HG02642 (cell line): ENCODE data around the gene EPHB1.
"Not testable (repeated sequence)": the region's sequence is repeated elsewhere in the genome, so short reads cannot be mapped to it uniquely, and the experiment has no call there.

Experiments
- ATAC-seq: cut with Tn5 transposase; IDR thresholded peaks from one replicate; pipeline ENCODE4 v1.9.1; 2021; ENCODE audit warnings: mild to moderate bottlenecking; ENCODE audit not compliant: unreplicated experiment, poor library complexity

The EPHB1 gene

GRCh38 chr3:135023996-135024658 is 229.1 kb downstream of the EPHB1 start:
- no peak for ATAC-seq

- not testable (repeated sequence) for ATAC-seq
These were observed 235.9 kb downstream of the EPHB1 start for GRCh38 chr3:135030768-135031615.

GRCh38 chr3:135033737-135034136 is 238.7 kb downstream of the EPHB1 start:
- no peak for ATAC-seq

GRCh38 chr3:135034291-135034768 is 239.3 kb downstream of the EPHB1 start:
- no peak for ATAC-seq

GRCh38 chr3:135034891-135035440 is 239.9 kb downstream of the EPHB1 start:
- no peak for ATAC-seq

DNA sequence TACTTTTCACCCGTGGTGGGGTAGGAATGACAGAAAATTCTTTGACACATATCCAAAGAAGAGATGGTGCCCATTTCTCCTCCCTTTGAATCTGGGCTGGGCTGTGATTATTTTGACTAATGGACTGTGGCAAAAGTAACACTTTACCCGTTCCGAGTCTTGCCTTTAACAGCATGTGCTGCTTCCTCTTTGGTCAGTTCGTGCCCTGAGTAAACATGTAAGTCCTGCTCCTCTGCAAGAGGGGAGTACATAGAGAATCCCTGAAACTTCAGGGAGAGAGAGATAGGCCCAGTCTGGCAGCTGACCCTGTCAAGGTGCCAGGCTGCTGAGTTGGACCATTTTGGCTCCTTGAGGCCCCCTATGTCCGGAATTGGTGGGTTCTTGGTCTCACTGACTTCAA is 243.1 kb downstream of the EPHB1 start:
- no peak for ATAC-seq

- not testable (repeated sequence) for ATAC-seq
These were observed 244.5 kb downstream of the EPHB1 start for GRCh38 chr3:135039536-135039935.

DNA sequence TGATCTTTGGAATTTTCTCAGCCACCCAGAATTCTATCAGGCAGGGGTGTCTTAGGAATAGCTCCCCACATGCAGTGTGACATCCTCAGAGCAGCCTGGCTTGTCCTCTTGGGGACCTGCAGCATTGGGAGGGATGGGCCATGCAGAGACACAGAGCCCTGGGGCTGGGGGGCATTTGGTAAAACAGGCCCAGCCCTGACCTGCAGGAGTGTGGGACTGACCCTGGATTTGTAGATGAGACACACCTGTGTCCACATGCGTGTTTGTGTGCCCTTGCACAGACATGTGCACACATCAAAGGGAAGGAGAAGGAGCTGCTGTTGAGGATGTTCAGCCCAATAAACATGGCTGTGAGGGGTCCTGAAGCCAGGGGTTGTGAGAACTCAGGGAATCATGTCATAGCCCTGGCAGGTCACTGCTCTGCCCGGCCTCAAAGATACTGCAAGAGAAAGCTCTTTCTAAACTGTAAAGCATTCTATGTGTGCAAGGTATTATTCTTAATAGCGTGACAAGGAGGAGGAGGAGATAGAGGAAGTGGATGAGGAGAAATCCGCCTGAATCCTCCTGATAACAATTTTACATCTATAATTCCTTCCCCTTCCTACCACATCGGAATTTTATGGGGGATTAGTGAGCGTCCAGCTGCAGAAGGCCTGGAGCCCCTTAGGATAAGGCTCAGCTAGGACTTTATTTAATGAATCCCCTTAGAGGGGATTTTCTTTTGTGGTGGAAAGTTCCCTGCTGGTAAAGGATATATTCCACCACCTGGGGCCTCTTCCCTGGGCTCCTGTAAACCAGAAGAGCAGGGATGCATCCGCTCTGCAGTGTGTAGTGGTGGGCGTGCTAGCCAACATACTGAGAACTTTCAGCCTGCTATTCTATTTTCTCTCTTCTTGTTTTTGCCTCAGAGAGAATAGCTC is 245.5 kb downstream of the EPHB1 start:
- no peak for ATAC-seq

GRCh38 chr3:135041601-135042000 is 246.5 kb downstream of the EPHB1 start:
- no peak for ATAC-seq

DNA sequence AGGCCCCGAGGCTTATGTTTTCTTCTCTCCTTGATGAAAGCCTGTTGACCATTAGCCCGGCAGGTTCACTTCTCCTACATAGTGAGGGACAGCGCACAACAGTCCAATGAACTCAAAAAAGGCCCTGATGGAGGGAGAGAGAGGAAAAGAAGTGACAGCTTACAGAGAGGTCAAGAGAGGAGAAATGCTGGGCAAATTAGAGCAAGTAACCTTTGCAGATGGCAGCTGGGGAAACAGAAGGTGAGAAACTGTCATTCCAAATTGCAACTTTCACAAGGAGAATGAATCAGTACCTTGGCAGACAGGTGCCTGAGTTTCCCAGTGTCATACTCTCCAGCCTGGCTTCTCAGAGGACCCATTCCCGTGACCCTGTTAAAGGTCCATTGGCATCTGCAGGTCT is 252.0 kb downstream of the EPHB1 start:
- no peak for ATAC-seq

- no peak for ATAC-seq
These were observed 255.5 kb downstream of the EPHB1 start for GRCh38 chr3:135050536-135050935.

- ATAC-seq, result no peak
These were observed 256.4 kb downstream of the EPHB1 start for GRCh38 chr3:135051409-135051973.

DNA sequence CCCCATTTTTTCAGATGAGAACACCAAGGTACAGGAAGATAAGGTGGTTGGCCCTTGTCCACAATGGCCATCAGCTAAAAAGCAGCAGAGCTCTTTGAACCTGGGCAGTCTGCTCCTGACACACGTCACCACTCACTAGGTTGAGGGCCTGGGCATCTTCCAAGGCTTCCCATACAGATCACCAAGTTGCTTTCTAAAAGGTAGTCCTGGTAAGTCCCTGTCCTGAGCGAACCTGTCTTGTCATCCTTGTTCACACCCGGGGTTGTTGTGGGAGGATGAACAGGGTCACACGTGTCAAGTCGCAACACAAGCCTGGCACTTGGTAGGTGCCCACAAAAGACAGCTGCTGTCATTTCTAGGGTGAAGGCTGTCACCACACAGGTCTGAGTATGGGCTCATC is 260.4 kb downstream of the EPHB1 start:
- no peak for ATAC-seq

- ATAC-seq, result no peak
These were observed 261.1 kb downstream of the EPHB1 start for GRCh38 chr3:135056084-135056730.

DNA sequence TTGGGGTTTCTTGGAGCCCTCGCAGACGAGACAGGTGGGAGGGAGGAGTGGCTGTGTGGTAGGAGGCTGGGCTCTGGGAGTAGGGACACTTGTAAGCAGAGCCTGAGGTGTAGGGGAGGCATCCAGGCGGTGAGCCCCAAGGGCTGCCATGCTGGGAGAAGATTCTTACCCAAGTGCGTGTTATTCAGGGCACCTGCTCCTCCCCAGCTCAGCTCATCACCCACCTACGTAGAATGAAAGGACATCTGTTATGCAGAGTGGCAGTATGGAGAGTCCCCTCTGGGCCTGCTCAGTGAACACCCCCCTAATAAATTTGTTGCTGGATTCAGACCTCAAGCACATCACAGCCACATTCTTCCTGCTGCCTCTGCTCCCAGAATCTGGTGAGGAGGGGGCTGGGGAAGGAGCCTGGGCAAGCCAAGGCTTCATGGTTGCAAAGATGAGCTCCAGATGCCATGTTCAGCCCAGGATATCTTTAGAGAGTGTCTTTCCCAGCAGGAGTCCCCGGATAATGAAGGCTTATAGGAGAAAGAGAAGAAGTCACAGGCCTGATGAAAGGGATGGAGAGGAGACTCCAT is 261.8 kb downstream of the EPHB1 start:
- ATAC-seq, result no peak

DNA sequence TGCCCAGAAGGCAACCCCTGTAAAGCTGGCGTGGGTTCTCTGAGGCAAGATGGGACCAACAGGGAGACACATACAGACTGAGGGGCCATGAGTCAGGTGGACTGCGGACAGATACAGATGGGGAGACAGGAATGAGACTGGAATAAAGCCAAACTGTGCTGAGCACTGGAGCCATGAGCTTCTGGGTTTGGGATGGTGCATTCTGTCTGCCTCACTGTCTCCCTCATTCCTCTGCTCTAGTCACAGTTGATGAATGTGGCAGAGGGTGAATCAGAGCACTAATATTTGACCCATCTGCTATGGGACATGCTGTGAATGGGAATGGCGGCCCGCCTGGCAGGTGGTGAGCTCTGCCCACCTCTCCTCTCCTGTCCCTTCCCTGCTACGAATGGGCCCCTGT is 262.9 kb downstream of the EPHB1 start:
- no peak for ATAC-seq

GRCh38 chr3:135059580-135059979 is 264.5 kb downstream of the EPHB1 start:
- no peak for ATAC-seq

GRCh38 chr3:135066844-135067727 is 272.0 kb downstream of the EPHB1 start:
- ATAC-seq, result not testable (repeated sequence)
